ENCODE results near the gene ITGB3. TPM values are rescaled to one million over a fixed set of nuclear protein-coding genes. Genes with fewer than 3 reads are reported as not detected.
A peak's percentile ranks its signal among the peaks of the same experiment; 100 is the strongest.

ITGB3 gene
- total and polyA plus RNA-seq, 2 of the 4 experiments (the other 2 are of a cell fraction), result 9.8 to 17.6 TPM

DNA sequence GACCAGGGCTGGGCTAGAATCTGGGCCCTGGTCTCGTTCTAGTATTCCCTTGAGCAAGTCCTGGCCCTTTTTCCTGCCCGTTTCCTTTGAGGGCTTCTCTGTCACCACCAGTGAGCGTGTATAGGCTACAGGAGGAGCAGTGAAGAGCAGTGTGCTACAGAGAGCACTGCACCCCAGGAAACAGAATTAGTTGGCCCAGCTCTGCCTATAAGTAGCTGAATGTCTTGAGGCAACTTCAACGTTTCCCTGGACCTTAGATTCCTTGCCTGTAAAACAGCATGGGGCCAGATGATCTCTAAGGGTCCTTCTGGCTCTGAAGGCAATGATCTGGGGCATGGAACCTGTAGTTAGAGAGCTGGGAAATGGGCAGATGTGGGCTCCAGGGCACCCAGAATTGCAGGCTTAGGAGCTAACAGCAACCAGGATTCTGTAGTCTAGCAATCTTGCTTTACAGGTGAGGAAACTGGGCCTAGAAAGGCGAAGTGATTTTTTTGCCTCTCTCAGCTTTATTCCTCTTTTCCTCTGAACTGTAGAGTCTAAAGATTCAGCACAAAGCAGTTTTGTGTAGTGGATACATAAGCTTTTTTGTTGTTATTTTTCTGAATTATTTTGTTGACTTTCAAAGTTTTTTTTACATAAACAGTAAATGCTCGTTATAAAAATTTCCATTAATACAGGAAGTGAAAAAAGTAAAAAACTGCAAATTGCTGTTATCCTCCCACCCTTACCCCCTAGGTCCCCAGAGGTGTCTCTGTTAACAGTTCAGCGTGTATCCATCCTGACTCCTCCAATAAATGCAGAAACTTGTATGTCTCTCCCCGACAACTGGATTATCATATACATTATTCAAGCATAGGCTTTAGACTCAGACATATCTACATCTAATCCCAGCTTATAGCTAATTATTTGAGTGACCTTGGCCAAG, 46.2 kb upstream of the ITGB3 start:
- no peak overlapping the region for H3K4me3 ChIP-seq (ENCODE audit: insufficient read depth, low read depth, low read length)
- H2AK5ac ChIP-seq (ENCODE audit: low read depth, low read length), result no peak overlapping the region
- no peak overlapping the region for H3K4ac ChIP-seq (ENCODE audit: low read depth, low read length)
- no peak overlapping the region for H3K14ac ChIP-seq (replicated peaks; ENCODE audit: low read depth, low read length)
- H3K9me1 ChIP-seq (ENCODE audit: insufficient read depth, low read length), result peaks cover 19% of the 10 kb centered on the region
- no peak overlapping the region for H3K18ac ChIP-seq (ENCODE audit: low read depth, low read length)
- in situ Hi-C loops (cut with MboI; ENCODE audit: low sequenced_read_pairs), result no loop called here
- H4K8ac ChIP-seq (ENCODE audit: low read depth in 2 of 2, low read length in 2 of 2), result no peak overlapping the region; a peak in 1 of 4 replicates
- dilution Hi-C loops (cut with HindIII; ENCODE audit: low sequenced_read_pairs, unreplicated experiment), result no loop called here
- intact Hi-C loops (cut with micrococcal nuclease), result no loop called here
- DNase-seq, result no peak
- H4K5ac ChIP-seq (ENCODE audit: low read depth, low read length), result peak overlapping the region; percentile 27; the same call in 1 of the 2 replicates
- WGBS, 2 experiments (ENCODE audit: extremely low coverage in 2 of 2, insufficient read length in 1 of 2), result 50% methylated on average over 2 of the region's 8 CpGs; no CpG with 5 or more reads in 1 of the 2 experiments
- H3K36me3 ChIP-seq (ENCODE audit: control insufficient read depth, insufficient read depth, low read length), result no peaks in the 10 kb centered on the region
- H3K56ac ChIP-seq (ENCODE audit: extremely low read depth, insufficient read depth, low read length), result no peak overlapping the region
- no peak overlapping the region for H3K4me2 ChIP-seq (ENCODE audit: low read depth, low read length)
- no peak overlapping the region for H2AK9ac ChIP-seq (replicated peaks; ENCODE audit: low read depth, low read length, poor library complexity)
- TF ChIP-seq MAFK (IDR thresholded peaks at IDR 0.05; ENCODE audit: low read depth, low read length) (peak; percentile 28; the same call in 1 of the 2 replicates), CEBPB (IDR thresholded peaks at IDR 0.05; ENCODE audit: low read depth, low read length) (no peak), RFX5 (IDR thresholded peaks at IDR 0.05; ENCODE audit: low read depth, low read length) (no peak), FOS (IDR thresholded peaks at IDR 0.05; ENCODE audit: low read depth, low read length) (no peak)
- TF ChIP-seq, protein P1, sequence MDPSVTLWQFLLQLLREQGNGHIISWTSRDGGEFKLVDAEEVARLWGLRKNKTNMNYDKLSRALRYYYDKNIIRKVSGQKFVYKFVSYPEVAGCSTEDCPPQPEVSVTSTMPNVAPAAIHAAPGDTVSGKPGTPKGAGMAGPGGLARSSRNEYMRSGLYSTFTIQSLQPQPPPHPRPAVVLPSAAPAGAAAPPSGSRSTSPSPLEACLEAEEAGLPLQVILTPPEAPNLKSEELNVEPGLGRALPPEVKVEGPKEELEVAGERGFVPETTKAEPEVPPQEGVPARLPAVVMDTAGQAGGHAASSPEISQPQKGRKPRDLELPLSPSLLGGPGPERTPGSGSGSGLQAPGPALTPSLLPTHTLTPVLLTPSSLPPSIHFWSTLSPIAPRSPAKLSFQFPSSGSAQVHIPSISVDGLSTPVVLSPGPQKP (IDR thresholded peaks at IDR 0.05; ENCODE audit: borderline replicate concordance, low read depth, low read length), result no peak
- no peak overlapping the region; the same call in 1 of the 2 replicates for H2BK20ac ChIP-seq (ENCODE audit: low read depth, low read length)
- H3K23ac ChIP-seq (ENCODE audit: low read depth, low read length), result no peak overlapping the region
- H2AFZ ChIP-seq (replicated peaks; ENCODE audit: low read length, poor library complexity), result peak overlapping the region; percentile 64
- no peak for ATAC-seq (ENCODE audit: low read depth)
- ChIA-PET POLR2A (ENCODE audit: unreplicated experiment) (interaction anchor here (1.2 kb wide), 1 partner anchor 18 kb away, joined by 3 read pairs; no protein-coding TSS in a partner anchor), CTCF (interaction anchor here (1.2 kb wide), 1 partner anchor 22 kb away, joined by 3 read pairs; no protein-coding TSS in a partner anchor)
- no TSS peak for BruUV-seq (replicated peaks)
- H3K27ac ChIP-seq (ENCODE audit: insufficient read depth, low read length), result no peak overlapping the region
- no peak overlapping the region for H2BK15ac ChIP-seq (ENCODE audit: low read depth, low read length)
- H3K4me1 ChIP-seq (ENCODE audit: control insufficient read depth, insufficient read depth, low read length), result peaks cover 24% of the 10 kb centered on the region
- H3K27me3 ChIP-seq (ENCODE audit: control insufficient read depth, insufficient read depth, low read length), result peaks cover 2% of the 10 kb centered on the region
- 0 out of 4 replicates have a peak, but pooled peaks cover 0 to 3% of the 10 kb centered on the region in 2 experiments for H3K79me1 ChIP-seq (ENCODE audit: low read depth in 1 of 2, low read length in 2 of 2)
- peak overlapping the region; percentile 36; the same call in 1 of the 2 replicates for H4K91ac ChIP-seq (ENCODE audit: insufficient read depth, low read depth, low read length)
- H3K9ac ChIP-seq (ENCODE audit: low read depth, low read length), result no peak overlapping the region
- H3K9me3 ChIP-seq (ENCODE audit: control insufficient read depth, insufficient read depth, low read length), result no peaks in the 10 kb centered on the region
- H2BK5ac ChIP-seq (ENCODE audit: low read depth, low read length, poor library complexity, severe bottlenecking), result no peak overlapping the region
- H4K20me1 ChIP-seq (ENCODE audit: insufficient read depth, low read length), result no peaks in the 10 kb centered on the region
- H2BK120ac ChIP-seq (ENCODE audit: low read depth, low read length), result no peak overlapping the region
